ENCODE measurements around the gene ANO7.

The ANO7 gene

DNA sequence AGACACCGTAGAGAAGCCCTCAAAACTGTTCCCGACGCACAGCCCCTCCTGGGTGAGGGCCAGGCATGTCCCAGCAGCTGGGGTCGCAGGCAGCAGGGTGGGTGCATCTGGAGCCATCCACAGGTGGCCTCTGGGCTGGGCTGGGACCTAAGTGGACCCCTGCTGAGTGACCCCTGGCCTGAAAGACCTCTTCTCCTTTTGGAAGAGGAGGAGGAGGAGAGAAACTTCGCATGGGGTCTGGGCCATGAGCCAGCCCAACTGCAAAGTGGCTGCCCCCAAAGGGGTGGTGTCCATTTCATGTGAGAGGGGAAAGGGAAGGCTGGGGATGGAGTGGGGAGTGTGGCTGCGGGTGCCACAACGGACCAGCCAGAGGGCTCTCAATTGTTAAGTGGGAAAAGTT, 25.1 kb downstream of the ANO7 start:
- no peak for FAIRE-seq

DNA sequence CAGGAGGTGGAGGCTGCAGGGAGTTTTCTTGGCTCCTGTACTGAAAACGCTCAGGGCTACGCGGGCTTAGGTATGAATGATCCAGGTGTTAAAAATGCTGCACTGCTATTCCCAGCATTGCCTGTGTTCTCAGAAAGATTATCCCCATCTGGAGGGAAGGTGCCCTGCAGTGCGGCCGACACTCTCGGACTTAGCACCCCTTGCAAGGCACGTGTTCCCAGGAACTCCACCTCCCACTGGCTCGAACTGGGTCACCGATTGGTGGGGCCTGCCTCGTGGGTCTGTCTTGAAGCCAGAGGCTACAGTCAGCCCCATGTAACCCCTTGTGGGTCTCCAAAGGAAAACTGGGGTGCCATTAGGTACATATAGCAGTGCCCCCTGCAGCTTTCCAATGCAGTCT, 25.7 kb downstream of the ANO7 start:
- no peak for FAIRE-seq

DNA sequence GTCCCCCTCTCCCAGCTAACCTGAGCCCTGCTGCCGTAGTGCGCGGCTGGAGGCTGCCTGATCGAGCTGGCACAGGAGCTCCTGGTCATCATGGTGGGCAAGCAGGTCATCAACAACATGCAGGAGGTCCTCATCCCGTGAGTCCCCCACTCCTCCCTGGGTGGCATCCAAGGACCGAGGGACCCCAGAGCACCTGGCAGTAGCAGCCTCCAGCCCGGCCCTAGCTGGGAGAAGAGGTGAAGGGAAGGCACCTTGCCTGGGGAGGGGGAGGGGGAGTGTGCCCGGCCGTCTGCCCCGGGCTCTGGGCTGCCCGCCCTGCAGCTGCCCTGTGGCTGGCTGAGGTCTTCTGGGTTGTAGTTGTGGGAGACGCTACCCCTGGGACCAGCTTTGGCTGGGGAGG, 26.3 kb downstream of the ANO7 start:
- no peak for FAIRE-seq

DNA sequence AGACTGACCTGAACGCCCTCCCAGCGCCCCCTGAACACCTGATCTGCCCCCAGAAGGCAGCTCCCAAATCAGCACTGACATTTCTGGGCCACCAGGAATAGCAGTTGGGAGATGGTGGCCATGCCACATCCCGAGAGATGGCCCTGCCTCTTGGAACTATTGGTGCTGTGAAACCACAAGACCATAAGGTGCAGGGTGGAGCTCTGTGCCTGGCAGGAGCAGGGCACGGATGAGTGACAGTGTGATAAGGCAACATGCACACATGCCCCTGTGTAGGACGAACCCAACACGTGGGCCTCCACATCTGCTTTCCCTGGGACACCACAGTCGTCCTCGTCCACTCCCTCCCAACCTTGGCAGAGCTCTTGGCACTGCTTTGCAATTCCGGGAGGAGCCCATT, 26.9 kb downstream of the ANO7 start:
- no peak for FAIRE-seq

DNA sequence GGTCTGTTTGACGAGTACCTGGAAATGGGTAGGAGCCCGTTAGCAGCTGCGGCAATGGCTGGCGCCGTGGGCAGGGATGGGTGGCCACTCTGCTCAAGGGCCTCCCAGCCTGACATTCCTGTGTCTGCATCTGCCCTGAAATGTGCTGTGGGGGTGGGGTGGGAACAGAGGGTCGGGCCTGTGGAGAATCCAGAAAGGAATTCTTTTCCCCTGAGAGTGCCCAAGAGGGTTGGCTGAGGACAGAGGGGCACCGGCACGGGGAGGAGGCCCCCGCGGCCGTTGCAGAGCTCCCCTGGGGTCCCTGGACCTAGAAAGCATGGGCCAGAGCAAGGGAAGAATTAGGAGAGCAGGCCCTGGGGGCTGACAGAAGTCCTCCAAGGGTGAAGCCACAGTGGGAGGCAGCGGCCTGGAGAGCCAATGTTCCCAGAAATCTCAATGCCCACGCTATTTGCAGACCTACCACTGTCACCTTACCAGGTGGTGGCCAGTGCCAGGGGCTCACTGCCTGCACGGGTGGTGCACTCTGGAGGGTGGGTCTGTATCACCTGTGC, 27.8 kb downstream of the ANO7 start:
- no peak for FAIRE-seq

DNA sequence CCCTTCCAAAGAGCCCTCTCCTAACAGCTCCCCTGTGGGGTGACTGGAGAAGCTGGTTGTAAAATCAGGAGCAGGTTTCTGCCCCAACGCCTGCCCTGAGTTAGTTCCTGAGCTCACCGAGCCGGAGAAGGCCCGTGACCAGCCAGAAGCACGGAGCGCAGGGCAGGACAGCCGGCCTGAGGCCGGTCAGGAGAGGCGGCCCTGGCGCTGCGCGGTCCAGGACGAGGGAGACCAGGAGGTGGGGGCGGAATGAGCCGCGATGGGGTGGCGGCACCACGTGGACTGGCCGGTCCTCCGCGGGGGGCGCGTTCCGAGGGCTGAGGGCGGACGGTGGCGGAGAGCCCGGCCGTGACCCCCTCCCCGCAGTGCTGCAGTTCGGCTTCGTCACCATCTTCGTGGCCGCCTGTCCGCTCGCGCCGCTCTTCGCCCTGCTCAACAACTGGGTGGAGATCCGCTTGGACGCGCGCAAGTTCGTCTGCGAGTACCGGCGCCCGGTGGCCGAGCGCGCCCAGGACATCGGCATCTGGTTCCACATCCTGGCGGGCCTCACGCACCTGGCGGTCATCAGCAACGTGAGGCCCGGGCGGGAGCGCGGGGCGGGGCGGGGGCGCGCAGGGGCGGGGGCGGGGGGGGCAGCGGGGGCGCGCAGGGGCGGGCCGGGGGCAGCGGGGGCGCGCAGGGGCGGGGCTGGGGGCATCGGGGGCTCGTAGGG, 29.0 kb downstream of the ANO7 start:
- FAIRE-seq = no peak

DNA sequence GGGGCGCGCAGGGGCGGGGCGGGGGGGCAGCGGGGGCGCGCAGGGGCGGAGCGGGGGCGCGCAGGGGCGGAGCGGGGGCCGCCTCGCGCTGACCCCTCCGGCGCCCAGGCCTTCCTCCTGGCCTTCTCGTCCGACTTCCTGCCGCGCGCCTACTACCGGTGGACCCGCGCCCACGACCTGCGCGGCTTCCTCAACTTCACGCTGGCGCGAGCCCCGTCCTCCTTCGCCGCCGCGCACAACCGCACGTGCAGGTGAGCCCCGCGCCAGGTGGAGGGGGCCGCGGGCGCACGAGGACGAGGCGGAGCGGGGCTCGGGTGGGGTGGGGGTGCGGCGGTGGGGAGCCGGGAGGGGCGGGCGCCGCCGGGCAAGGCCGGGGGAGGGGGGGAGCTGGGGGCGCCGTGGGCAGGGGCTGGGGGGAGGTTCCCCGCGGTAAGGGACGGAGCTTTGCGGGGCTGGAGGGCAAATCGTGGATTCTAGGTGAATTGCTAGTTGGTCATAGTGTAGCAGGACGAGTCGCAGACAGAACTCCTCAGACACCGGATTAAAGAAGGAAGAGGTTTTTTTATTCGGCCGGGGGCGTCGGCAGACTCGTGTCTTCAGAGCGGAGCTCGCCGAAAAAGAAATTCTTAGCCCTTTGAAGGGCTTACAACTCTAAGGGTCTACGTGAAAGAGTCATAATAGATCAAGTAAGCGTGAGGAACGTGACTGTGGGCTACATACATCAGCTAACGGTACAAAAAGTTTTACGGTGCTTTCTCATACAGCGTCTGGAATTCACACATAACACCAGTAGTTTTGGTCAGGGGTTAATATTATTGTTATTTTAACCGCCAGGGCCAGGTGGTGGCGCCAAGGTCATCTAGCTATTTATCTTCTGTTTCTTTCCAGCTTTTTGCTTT, 29.9 kb downstream of the ANO7 start:
- FAIRE-seq = no peak

DNA sequence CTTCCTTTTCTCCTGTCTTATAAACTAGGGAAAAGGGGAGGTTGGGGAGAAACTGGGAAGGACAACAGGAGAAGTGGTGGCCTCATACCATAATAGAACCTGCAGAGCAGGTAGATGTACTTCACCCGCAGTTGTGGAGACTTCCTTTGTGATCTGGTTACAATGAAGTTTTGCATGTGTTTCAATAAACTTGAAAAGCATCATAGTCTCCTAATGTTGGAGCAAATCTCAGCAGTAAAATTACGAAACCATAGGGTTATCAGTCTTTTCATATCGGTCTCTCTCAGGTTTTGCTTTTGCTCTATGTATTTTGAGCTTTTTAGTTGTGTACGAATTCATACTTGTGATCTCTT, 30.5 kb downstream of the ANO7 start:
- no peak for FAIRE-seq

DNA sequence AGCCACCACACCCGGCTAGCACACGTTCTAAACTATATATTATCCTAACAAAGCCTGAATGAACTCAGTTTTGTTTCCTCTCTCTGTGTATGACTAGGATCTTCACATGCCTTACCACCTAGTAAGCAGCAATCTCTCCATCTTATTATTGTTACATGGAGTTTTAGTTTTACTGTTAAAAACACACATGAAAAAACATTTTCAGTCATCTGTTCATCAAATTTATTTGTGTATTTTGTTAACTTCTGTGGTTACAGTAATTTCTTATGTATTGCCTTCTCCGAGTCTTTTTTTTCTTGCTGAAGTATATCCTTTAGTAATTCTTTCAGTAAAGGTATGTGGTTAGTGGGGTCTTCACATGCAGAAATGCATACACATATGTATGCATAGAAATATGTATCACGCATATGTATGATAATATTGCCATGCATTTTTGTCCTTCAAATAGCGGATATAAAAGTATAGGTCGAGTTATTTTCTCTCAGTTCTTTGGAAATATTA, 31.4 kb downstream of the ANO7 start:
- FAIRE-seq = no peak

DNA sequence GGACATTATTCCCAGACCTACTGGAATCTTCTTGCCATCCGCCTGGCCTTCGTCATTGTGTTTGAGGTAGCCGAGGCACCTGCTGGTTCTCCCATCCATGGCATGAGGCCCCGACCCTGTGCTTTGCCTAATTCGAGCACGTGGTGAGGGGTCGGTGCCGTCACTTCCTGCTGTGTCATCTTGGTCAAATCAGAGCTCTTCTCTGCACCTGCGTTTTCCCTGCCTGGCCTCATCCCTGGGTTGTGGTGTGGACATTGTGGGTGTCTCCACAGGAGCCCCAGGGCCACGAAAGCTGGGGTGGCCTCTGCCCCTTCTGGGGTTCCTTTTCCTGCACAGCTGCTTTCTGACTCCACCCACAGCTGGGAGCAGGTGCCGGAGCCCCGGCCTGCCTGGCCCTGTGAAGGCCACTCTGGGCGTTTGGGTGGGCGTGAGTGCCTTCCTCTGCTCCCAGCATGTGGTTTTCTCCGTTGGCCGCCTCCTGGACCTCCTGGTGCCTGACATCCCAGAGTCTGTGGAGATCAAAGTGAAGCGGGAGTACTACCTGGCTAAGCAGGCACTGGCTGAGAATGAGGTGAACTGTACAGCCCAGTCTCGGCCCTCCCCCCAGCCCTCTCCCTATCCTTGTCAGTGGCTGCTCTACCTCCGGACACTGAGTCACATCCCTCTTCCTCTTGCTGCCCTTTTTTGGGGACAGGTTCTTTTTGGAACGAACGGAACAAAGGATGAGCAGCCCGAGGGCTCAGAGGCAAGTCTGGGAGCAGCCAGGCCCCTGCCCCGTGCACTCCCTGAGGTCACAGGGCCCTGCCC, 34.9 kb downstream of the ANO7 start:
- FAIRE-seq = no peak

DNA sequence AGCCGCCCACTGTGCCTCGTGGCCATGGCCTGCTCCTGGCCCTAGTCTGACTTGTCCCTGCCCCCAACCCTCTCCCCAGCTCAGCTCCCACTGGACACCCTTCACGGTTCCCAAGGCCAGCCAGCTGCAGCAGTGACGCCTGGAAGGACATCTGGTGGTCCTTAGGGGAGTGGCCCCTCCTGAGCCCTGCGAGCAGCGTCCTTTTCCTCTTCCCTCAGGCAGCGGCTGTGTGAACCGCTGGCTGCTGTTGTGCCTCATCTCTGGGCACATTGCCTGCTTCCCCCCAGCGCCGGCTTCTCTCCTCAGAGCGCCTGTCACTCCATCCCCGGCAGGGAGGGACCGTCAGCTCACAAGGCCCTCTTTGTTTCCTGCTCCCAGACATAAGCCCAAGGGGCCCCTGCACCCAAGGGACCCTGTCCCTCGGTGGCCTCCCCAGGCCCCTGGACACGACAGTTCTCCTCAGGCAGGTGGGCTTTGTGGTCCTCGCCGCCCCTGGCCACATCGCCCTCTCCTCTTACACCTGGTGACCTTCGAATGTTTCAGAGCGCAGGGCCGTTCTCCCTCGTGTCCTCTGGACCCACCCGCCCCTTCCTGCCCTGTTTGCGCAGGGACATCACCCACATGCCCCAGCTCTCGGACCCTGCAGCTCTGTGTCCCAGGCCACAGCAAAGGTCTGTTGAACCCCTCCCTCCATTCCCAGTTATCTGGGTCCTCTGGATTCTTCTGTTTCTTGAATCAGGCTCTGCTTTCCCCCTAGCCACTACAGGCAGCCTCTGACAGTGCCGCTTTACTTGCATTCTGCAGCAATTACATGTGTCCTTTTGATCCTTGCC, 35.8 kb downstream of the ANO7 start:
- no peak for FAIRE-seq

DNA sequence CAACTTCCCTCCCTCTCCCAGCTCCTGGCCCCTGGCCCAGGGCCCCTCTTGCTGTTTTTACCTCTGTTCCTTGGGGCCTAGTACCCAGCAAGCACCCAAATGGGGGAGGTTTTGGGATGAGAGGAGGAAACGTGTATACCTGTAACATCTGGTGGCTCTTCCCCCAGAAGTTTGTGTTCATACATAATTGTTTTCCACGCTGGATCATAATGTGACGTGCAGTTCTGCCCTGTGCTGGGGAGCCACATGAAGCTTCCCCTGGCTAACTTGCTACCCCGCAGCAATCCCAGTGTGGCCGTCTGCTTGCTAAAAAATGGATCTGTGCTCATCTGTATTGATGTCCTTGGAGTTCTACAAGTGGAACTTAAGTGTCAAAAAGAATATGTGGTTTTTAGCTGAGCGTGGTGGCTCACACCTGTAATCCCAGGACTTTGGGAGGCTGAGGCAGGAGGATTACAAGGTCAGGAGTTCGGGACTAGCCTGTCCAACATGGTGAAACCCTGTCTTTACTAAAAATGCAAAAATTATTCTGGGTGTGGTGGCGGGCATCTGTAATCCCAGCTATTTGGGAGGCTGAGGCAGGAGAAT, 36.5 kb downstream of the ANO7 start:
- FAIRE-seq = no peak

DNA sequence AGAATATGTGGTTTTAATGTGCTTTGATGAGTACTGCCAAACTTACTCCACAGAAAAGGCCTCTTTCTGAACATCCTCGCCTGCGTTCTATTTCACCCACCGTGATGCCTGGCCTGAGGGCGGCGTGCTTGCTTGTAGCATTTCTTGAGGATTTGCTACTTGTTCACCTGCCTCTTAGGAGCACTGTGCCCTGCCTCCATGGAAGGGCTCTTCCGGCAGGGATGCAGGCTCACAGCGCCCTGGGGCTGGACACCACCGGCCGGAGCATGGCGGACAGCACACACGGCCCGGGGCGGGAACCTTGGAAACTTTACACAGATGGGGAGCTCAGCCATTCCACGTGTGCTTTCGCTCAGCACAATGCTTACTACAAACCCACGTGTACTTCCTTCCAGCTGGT, 37.1 kb downstream of the ANO7 start:
- FAIRE-seq = no peak

DNA sequence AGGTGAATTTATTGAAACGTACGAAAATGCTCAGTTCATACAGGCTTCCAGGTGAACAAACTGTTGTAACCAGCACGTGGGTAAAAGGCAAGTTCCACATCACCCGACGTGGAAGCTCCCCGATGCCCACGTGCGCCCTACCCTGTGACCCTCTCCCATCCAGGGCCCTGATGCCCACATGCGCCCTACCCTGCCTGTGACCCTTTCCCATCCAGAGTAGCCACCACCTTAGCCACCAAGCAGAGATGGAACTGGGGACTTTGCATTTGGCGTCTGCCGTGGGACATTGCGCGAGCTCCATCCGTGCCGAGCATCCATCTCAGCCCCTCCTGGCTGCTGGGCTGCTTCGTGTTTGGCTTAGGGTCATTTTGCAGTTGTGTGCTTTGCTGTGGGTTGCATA, 37.5 kb downstream of the ANO7 start:
- no peak for FAIRE-seq

DNA sequence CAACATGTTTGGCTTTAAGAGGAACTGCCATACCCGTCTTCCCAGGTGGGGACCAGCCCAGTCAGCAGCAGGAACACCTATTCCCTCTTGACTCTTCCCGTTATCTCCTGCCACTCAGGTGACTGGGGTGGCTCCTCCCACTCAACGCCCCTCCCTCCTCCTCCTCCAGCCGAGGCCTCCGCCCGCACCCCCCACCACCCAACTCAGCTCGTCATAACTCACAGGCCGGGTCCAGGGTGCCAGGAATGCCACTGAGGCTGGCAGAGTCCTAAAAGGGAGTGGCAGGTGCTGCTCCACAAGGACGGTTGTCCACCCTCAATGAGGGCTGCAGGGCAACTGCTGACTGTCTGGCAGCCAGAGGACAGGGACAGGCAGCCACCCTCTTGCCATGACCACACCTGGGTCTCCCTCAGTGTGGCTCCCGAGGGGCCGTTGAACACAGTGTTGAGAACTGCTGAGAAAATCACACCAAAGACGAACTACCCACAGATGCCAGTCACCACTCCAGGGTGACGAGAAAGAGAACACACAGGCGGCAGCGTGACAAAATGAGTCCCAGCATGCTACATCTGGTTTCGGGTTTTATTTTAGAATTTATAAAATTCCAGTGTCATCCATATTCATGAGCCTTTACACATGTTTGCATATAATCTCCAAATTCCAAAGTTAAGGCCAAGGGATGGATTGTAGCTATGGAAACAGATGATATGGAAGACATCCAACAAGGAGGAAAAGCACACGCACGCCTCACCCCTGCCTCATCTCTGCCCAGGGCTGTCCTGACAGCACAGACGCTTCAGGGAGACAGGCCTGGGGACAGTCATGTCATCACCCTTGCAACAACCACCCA, 38.5 kb downstream of the ANO7 start:
- FAIRE-seq = no peak

DNA sequence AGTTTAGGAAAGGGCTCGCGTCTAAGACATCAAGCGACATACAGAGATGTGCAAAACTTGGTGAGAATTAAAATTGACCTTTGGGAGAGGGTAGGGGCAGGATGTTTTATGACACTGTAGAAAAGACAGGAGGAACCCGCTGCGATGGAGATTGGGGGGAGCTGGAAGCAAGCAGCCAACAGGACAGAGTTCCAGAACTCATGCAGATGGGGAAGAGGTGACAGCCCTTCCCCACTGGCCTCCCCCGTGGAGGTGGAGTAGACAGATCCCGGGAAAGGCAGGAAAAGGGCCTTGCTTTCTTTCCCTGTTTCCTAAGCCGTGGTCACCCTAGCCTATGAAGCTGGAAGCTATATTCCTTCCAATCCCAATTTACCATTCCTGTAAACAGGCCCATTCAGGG, 39.1 kb downstream of the ANO7 start:
- FAIRE-seq = no peak

DNA sequence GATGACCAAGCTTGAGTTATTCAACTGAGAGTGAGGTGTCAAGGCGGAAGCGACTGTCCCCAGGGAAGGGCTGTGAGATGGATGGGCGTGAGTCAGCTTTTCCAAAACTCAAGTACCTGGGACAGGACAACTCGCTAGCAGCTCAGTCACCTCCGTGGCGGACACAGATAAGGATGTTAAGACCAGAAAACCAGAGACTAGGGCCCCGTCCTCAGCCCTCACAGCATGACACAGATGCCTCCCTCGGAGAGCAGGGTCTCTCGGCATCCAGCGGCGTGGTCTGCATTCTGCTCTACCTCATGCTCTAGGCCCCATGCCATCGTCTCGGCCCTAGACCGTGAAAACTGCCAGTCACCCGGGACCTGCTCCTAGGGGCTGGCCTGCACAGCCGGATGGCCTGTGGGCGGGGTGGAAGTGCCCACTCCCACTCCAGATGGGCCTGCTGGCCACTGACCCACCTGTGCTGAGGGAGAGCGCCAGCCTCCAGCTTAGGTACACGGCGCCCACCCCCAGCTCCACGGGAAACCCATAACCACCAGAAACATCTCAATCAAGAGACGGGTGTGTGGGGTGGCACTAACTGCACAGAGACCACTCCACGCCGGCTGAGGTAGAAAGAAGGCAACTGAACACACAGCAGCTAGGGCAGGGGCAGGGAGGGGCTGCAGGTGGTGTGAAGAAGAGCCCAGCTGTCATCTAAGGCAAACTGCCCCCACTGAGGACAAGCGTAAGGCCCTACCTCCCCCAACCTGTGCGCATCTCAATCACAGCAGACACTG, 39.8 kb downstream of the ANO7 start:
- FAIRE-seq = no peak

DNA sequence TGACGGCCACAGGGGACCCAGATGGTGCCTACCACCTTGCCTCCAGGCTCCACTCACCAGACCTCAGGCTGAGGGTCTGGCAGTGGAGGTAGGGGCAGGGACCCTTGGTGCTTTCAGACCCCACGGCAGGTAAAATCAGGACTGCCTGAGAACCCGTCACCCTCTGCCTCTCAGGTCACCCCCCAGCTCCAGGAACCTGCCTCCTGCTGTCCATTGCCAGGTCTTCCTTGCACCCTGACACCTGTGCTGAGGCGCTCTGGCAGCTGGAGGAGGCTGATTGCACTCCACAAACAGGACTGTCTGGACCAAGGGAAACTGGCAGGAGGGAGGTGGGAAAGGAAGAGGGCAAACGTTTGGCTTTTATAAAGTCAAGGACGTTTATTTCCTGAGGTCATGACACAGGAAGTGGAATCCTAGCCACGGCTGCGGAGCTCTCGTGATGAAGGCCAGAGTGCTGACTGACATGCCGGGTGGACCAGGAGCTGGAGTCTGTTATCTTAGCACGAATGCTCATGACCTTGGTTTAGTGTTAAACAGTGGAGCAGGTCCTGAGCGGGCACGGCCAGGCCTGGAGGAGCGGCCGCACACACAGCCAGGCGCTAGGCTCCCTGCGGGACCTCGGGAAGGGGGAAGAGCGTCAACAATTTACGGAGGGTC, 40.5 kb downstream of the ANO7 start:
- no peak for FAIRE-seq

Measured in colon (tissue), 2 donors.